DMS 273 treated with DMSO at 0.1 percent for 48 hours (cell line): ENCODE measurements around the gene HILPDA.
A peak's percentile ranks its signal among the peaks of the same experiment; 100 is the strongest.
"Not testable (repeated sequence)": the region's sequence is repeated elsewhere in the genome, so short reads cannot be mapped to it uniquely, and the experiment has no call there.

Experiments
- DNase-seq: peaks from one replicate; lab custom pipeline; 2025; lab: John Stamatoyannopoulos, UW

The HILPDA gene

DNA sequence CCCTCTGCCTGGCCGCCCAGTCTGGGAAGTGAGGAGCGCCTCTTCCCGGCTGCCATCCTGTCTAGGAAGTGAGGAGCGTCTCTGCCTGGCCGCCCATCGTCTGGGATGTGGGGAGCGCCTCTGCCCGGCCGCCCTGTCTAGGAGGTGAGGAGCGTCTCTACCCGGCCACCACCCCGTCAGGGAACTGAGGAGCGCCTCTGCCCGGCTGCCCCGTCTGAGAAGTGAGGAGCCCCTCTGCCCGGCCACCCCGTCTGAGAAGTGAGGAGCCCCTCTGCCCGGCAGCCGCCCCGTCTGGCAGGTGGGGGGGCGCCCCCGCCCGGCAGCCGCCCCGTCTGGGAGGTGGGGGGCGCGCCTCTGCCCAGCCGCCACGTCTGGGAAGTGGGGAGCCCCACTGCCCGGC lies 7.7 kb downstream of the HILPDA start:
- not testable (repeated sequence) for DNase-seq

GRCh38 chr7:128463933-128464332 lies 8.3 kb downstream of the HILPDA start:
- not testable (repeated sequence) for DNase-seq

DNA sequence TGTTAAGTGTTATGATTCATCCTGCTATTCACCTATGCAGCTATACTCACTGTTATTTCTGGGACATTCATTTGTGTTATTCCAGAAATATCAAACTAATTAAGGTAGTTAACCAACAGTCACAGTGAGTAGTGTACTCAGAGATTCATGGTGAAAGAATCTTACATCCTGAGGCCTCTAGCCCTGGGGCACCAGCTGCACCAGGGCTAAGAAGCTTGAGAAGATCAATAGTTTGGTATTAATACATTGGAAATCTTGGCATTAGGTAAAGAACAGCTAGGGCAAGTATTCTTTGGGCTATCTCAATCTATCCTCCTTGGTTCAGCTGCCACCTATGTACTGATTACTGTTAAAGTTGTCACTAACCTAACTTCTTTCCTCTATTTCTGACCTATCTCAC lies 11.2 kb downstream of the HILPDA start:
- DNase-seq, result not testable (repeated sequence)

GRCh38 chr7:128476402-128477335 lies 21.0 kb downstream of the HILPDA start, which contains the start of gene METTL2B:
TSS of gene METTL2B (plus strand) at chr7:128476748. CDS start at chr7:128476766, 18 bp downstream.
- peak; percentile 94 for DNase-seq

DNA sequence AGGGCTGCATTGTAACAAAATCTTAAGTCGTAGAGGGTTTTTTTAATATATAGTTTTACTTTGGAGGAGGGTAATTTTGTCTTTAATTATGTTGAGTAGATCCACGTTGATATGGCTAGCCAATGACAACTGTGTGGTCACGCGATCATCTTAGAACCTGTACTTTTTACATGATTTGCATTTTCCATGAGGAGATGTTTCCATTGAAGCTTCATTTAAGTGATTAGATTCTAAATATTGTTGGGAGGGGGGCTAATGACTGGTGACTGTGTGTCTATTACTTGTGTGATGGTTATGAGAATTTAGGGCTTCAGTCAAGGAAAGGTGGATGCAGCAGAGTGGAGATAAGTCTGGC lies 21.6 kb downstream of the HILPDA start:
- not testable (repeated sequence) for DNase-seq

DNA sequence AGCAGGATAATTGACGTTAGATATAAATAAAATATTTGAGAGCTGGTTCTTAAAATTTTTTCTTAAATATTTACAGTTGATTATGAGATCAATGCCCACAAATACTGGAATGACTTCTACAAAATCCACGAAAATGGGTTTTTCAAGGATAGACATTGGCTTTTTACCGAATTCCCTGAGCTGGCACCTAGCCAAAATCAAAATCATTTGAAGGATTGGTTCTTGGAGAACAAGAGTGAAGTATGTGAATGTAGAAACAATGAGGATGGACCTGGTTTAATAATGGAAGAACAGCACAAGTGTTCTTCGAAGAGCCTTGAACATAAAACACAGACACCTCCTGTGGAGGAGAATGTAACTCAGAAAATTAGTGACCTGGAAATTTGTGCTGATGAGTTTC lies 23.4 kb downstream of the HILPDA start:
- DNase-seq, result not testable (repeated sequence)

GRCh38 chr7:128488134-128488533 lies 32.5 kb downstream of the HILPDA start:
- not testable (repeated sequence) for DNase-seq

GRCh38 chr7:128497405-128497804 lies 41.7 kb downstream of the HILPDA start:
- no peak for DNase-seq

GRCh38 chr7:128505416-128505815 lies 49.7 kb downstream of the HILPDA start:
- not testable (repeated sequence) for DNase-seq

- DNase-seq, result not testable (repeated sequence)
These were observed 51.1 kb downstream of the HILPDA start for GRCh38 chr7:128506819-128507218.

- not testable (repeated sequence) for DNase-seq
These were observed 51.8 kb downstream of the HILPDA start for GRCh38 chr7:128507321-128507993.
